Epithelial cell of esophagus (primary cell): Measurements from ENCODE around the gene PPM1M.

Experiments used
- DNase-seq: peaks from one replicate; pipeline ENCODE4 v3.0.0; 2010; ENCODE audit warnings: low read depth
- H3K4me3 ChIP-seq: 2 replicates; pipeline ENCODE4 v1.5.1; 2011; ENCODE audit warnings: mild to moderate bottlenecking, low read length, control low read depth
- CTCF ChIP-seq: IDR thresholded peaks from 2 replicates; pipeline ENCODE4 v1.5.1; 2011; ENCODE audit warnings: low read depth, mild to moderate bottlenecking, low read length, control low read depth, inconsistent platforms; ENCODE audit not compliant: insufficient read depth; ENCODE audit errors: missing control alignments

The PPM1M gene

GRCh38 chr3:52221141-52221562 lies 24.4 kb upstream of the PPM1M start:
- no peak for DNase-seq
- TF ChIP-seq CTCF = no peak
- H3K4me3 ChIP-seq = no peak overlapping the region

GRCh38 chr3:52221563-52222318 lies 23.8 kb upstream of the PPM1M start:
- no peak for DNase-seq
- no peak for TF ChIP-seq CTCF
- H3K4me3 ChIP-seq = no peak overlapping the region

GRCh38 chr3:52222319-52223221 lies 23.0 kb upstream of the PPM1M start:
- H3K4me3 ChIP-seq = no peak overlapping the region
- no peak for TF ChIP-seq CTCF
- no peak for DNase-seq

GRCh38 chr3:52223449-52224408 lies 21.8 kb upstream of the PPM1M start:
- DNase-seq = no peak
- no peak overlapping the region for H3K4me3 ChIP-seq
- no peak for TF ChIP-seq CTCF

GRCh38 chr3:52225452-52226228 lies 19.9 kb upstream of the PPM1M start, which contains the start of gene TLR9:
TSS of gene TLR9 (minus strand) at chr3:52225645. CDS start at chr3:52225529, 116 bp downstream.
- no peak within 1 kb of the TSS for H3K4me3 ChIP-seq
- no peak for TF ChIP-seq CTCF
- no peak for DNase-seq

- TF ChIP-seq CTCF = no peak
- no peak for DNase-seq
- no peak overlapping the region for H3K4me3 ChIP-seq
Observed at GRCh38 chr3:52226229-52226817, 19.2 kb upstream of the PPM1M start.
